ACC112 (cell line): Measurements from ENCODE around the gene ADCY7.

Experiments
- H2AFZ ChIP-seq: fragments of 200-600 bp; sonication (generic); one replicate; pipeline ENCODE4 v1.6.0; 2017; ENCODE audit warnings: antibody characterized with exemption, low read length; ENCODE audit not compliant: unreplicated experiment
- H3K27ac ChIP-seq: fragments of 200-600 bp; sonication (generic); 2 replicates; pipeline ENCODE4 v1.5.1; 2014; ENCODE audit warnings: low read depth, mild to moderate bottlenecking, antibody characterized with exemption, low read length, moderate library complexity
- H3K27me3 ChIP-seq: fragments of 200-600 bp; sonication (generic); 2 replicates; pipeline ENCODE4 v1.6.1; 2014; ENCODE audit warnings: mild to moderate bottlenecking, antibody characterized with exemption, low read length, moderate library complexity, mixed read lengths; ENCODE audit not compliant: insufficient read depth
- H3K36me3 ChIP-seq: fragments of 200-600 bp; sonication (generic); 2 replicates; pipeline ENCODE4 v1.6.1; 2016; ENCODE audit warnings: mild to moderate bottlenecking, antibody characterized with exemption, low read length, moderate library complexity, mixed read lengths; ENCODE audit not compliant: insufficient read depth
- H3K4me1 ChIP-seq: fragments of 200-600 bp; sonication (generic); one replicate; pipeline ENCODE4 v1.6.1; 2016; ENCODE audit warnings: low read length, mixed read lengths; ENCODE audit not compliant: insufficient read depth, unreplicated experiment, control insufficient read depth
- H3K4me3 ChIP-seq: fragments of 200-600 bp; sonication (generic); 2 replicates; pipeline ENCODE4 v1.5.1; 2014; ENCODE audit warnings: mild to moderate bottlenecking, low read depth, low read length
- H3K79me2 ChIP-seq: fragments of 200-600 bp; sonication (generic); one replicate; pipeline ENCODE4 v1.6.0; 2016; ENCODE audit warnings: low read length; ENCODE audit not compliant: control insufficient read depth, unreplicated experiment, insufficient read depth

ADCY7 gene

DNA sequence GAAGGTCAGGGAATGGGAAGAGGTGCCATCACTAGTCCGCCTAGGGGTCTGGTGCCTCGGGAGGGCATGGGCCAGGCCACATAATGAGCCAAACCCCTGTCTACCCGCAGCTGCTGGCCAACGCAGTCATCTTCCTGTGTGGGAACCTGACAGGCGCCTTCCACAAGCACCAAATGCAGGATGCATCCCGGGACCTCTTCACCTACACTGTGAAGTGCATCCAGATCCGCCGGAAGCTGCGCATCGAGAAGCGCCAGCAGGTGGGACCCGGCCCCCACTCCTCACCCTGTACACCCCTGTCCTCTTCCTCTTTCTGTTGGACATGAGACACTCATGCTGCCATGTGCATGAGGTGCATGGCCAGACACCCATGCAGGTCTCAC lies 26.2 kb downstream of the ADCY7 start:
- H3K79me2 ChIP-seq = no peaks in the 10 kb centered on the region
- H3K27ac ChIP-seq = no peak overlapping the region
- no peak overlapping the region for H3K4me3 ChIP-seq
- H3K36me3 ChIP-seq = 0 out of 2 replicates have a peak, but pooled peaks cover 4% of the 10 kb centered on the region
- no peaks in the 10 kb centered on the region for H3K27me3 ChIP-seq
- H2AFZ ChIP-seq = no peak overlapping the region
- H3K4me1 ChIP-seq = no peaks in the 10 kb centered on the region

GRCh38 chr16:50293041-50293783 lies 26.9 kb downstream of the ADCY7 start:
- Histone ChIP-seq H2AFZ (no peak overlapping the region), H3K36me3 (no peaks in the 10 kb centered on the region), H3K27me3 (no peaks in the 10 kb centered on the region), H3K27ac (no peak overlapping the region), H3K79me2 (no peaks in the 10 kb centered on the region), H3K4me1 (no peaks in the 10 kb centered on the region), H3K4me3 (no peak overlapping the region)

GRCh38 chr16:50293994-50294855 lies 27.9 kb downstream of the ADCY7 start:
- no peak overlapping the region for H2AFZ ChIP-seq
- no peaks in the 10 kb centered on the region for H3K4me1 ChIP-seq
- no peak overlapping the region for H3K27ac ChIP-seq
- no peaks in the 10 kb centered on the region for H3K36me3 ChIP-seq
- no peak overlapping the region for H3K4me3 ChIP-seq
- H3K79me2 ChIP-seq = no peaks in the 10 kb centered on the region
- H3K27me3 ChIP-seq = no peaks in the 10 kb centered on the region

- no peak overlapping the region for H3K4me3 ChIP-seq
- H3K27me3 ChIP-seq = no peaks in the 10 kb centered on the region
- no peak overlapping the region for H2AFZ ChIP-seq
- no peak overlapping the region for H3K27ac ChIP-seq
- no peaks in the 10 kb centered on the region for H3K4me1 ChIP-seq
- no peaks in the 10 kb centered on the region for H3K36me3 ChIP-seq
- H3K79me2 ChIP-seq = no peaks in the 10 kb centered on the region
Observed at GRCh38 chr16:50294955-50295354, 28.6 kb downstream of the ADCY7 start.

DNA sequence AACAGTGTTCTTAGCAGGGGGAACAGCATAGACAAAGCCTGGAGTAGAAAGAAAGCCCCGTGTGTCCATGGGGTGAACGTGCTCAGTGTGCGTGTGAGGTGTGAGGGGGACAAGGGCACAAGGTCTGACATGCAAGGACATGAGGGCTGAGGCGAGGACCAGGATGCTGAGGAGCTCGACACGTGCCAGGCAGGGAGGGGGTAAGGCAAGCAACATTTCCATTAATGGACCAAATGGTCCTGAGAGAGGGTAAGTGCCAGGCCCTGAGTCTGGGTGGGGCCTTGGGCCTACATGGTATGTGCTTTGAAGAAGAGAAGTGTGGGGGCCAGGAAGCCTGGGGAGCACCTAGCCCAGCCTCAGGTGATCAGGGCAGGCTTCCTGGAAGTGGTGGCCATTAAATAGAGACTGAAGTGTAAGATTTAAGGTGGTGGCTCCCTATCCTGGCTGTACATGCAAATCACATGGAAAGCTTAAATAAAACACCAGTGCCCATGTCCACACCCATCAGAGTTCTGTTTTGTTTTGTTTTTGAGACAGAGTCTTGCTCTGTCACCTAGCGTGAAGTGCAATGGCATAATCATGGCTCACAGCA lies 29.3 kb downstream of the ADCY7 start:
- Histone ChIP-seq H2AFZ (no peak overlapping the region), H3K27ac (no peak overlapping the region), H3K4me1 (no peaks in the 10 kb centered on the region), H3K4me3 (no peak overlapping the region), H3K36me3 (no peaks in the 10 kb centered on the region), H3K79me2 (no peaks in the 10 kb centered on the region), H3K27me3 (no peaks in the 10 kb centered on the region)

DNA sequence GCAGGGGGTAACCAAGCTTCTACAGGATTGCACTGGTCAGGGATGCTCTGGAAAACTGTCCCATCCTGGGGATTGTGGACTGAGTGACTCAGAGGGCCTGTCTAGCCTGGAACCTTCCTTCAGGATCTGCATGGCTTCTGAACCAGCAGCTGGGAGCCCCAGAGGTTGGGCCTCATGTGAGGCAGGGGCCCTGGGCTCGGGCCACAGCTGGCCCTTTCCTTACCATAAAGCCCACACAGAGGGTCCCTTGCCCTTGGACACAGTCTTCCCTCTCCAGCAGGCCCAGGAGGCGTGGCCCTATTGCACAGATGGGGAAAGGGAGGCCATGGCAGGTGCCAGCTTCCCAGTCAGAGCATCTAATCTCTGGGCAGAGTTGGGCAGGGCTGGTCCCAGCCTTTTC lies 30.5 kb downstream of the ADCY7 start:
- peaks cover 10% of the 10 kb centered on the region for H3K4me1 ChIP-seq
- no peaks in the 10 kb centered on the region for H3K36me3 ChIP-seq
- H3K27ac ChIP-seq = no peak overlapping the region
- H3K4me3 ChIP-seq = no peak overlapping the region
- H2AFZ ChIP-seq = no peak overlapping the region
- H3K79me2 ChIP-seq = no peaks in the 10 kb centered on the region
- no peaks in the 10 kb centered on the region for H3K27me3 ChIP-seq

DNA sequence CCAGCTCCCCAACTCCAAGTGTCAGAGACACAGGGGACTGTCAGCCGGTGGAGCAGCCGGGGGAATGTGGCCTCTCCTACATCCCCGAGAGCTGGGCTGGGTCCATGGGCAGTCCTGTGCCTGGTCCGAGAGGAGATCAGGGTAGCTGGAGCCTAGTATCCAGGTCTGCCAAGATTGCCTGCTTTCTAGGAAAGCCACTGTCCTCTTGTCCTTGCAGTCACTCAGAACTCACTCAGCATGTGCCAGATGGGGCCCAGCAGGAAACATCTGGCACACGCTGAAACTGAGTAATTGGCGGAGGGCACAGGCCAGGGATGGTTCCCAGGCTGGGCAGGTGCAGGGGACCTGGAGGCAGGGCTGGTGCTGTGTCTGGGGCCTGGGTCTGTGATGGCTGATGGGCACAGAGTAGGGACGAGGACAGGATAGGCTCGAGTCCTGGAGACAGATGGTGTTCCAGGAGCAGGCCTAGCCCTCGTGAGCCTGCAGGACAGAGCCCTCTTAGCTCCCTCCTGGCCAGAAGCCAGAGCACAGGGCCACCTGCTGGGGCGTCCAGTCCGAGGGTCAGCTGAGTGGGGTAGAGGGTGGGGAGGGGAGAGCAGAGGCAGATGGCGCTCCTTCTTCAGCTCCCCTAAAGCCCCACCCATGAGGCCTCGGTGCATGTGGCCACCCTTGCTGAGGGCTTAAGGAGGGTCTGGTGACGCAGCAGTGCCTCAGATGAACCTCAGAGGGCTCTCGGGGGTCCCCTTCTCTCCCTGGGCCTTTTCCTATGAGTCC lies 31.1 kb downstream of the ADCY7 start:
- H3K4me1 ChIP-seq = peaks cover 14% of the 10 kb centered on the region
- H3K4me3 ChIP-seq = no peak overlapping the region
- no peak overlapping the region for H3K27ac ChIP-seq
- H3K36me3 ChIP-seq = no peaks in the 10 kb centered on the region
- no peaks in the 10 kb centered on the region for H3K27me3 ChIP-seq
- H2AFZ ChIP-seq = no peak overlapping the region
- no peaks in the 10 kb centered on the region for H3K79me2 ChIP-seq

DNA sequence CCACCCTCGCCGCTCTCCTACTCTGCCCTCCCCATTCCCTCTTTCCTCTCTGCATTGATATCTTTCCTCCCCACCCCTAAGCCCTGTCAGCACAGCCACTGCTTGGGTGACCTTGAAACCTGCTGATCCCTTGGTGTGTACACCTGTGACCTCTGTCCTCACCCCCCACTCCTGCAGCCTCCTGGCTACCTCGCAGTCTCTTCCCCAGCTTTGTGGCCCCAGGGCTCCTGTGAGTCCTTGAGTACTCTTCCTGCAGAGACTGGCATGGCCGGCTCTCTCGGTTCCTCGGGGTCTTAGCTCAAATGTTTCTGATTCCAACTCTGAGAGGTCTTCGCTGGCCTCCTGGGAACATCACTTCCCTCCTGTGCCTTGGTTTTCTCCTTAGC lies 31.7 kb downstream of the ADCY7 start:
- H3K4me1 ChIP-seq = peaks cover 14% of the 10 kb centered on the region
- no peaks in the 10 kb centered on the region for H3K79me2 ChIP-seq
- no peak overlapping the region for H3K27ac ChIP-seq
- H2AFZ ChIP-seq = no peak overlapping the region
- H3K36me3 ChIP-seq = no peaks in the 10 kb centered on the region
- H3K4me3 ChIP-seq = no peak overlapping the region
- H3K27me3 ChIP-seq = no peaks in the 10 kb centered on the region

- Histone ChIP-seq H3K27me3 (no peaks in the 10 kb centered on the region), H3K36me3 (no peaks in the 10 kb centered on the region), H3K79me2 (no peaks in the 10 kb centered on the region), H3K27ac (no peak overlapping the region), H2AFZ (no peak overlapping the region), H3K4me3 (no peak overlapping the region), H3K4me1 (peaks cover 21% of the 10 kb centered on the region)
Observed at GRCh38 chr16:50298591-50299507, 32.5 kb downstream of the ADCY7 start.
